Adrenal gland (tissue), 5 donors: ENCODE results near the gene DOCK1.

Experiments
- CTCF ChIP-seq, 6 experiments: fragments of 450-650 bp in 4 of 6; fragments of 200-600 bp in 2 of 6; sonication (generic) in 1 of 6; IDR thresholded peaks; 1 replicate in 5 of 6; 2 replicates in 1 of 6; pipeline versions ENCODE4 v1.5.1 to v1.8.0; 2016 to 2021; ENCODE audit warnings: antibody characterized with exemption in 6 of 6, mild to moderate bottlenecking in 2 of 6, moderate library complexity in 1 of 6
- POLR2A ChIP-seq, 2 donors: fragments of 450-650 bp; IDR thresholded peaks; one replicate each; pipeline ENCODE4 v1.6.1; 2017; ENCODE audit warnings: antibody characterized with exemption in 2 of 2, mild to moderate bottlenecking in 2 of 2, moderate library complexity in 1 of 2
- donor health status: DM: no; HTN: no; CAD: no.

- TF ChIP-seq CTCF (IDR thresholded peaks at IDR 0.05): no peak
- no peak for TF ChIP-seq POLR2A (IDR thresholded peaks at IDR 0.05)
Observed at GRCh38 chr10:127011174-127011573, 105.9 kb downstream of the DOCK1 start.
